ENCODE results near the gene PTS. TPM values are rescaled to one million over a fixed set of nuclear protein-coding genes. Genes with fewer than 3 reads are reported as not detected.

Gene PTS
- total RNA-seq, 2 donors from 2014 or later = 44.2 to 51.8 TPM

DNA sequence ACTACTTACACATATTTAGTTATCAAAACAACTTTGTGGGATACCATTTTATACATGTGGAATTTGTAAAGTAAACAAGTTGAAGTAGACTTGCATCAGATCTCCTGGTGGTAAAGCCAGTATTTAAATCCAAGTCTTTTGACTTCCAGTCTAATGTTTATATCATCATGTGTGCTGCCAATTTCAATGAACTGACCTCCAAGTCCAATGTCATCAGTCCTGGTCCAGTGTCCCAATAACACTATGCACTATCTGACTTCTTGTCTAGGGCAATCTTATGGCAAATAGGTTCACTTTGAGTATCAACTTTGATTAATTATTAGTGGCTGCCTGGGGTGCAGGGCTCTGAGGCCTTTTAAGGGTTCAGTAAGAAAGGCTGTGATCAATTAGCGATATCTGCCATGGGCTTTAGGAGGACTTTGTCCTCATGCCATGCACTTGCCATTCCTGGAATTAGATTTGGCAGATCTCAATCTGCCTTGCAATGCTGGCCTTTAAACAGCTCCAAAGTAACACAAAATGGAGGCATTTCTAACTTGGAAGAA lies 9.6 kb upstream of the PTS start:
- intact Hi-C loops (cut with DNase I) = loop anchor here (5.0 to 10.0 kb wide), 2 partner anchors 1078 to 1266 kb away; no protein-coding TSS in a partner anchor
- DNase-seq (ENCODE audit: low spot score) = no peak

DNA sequence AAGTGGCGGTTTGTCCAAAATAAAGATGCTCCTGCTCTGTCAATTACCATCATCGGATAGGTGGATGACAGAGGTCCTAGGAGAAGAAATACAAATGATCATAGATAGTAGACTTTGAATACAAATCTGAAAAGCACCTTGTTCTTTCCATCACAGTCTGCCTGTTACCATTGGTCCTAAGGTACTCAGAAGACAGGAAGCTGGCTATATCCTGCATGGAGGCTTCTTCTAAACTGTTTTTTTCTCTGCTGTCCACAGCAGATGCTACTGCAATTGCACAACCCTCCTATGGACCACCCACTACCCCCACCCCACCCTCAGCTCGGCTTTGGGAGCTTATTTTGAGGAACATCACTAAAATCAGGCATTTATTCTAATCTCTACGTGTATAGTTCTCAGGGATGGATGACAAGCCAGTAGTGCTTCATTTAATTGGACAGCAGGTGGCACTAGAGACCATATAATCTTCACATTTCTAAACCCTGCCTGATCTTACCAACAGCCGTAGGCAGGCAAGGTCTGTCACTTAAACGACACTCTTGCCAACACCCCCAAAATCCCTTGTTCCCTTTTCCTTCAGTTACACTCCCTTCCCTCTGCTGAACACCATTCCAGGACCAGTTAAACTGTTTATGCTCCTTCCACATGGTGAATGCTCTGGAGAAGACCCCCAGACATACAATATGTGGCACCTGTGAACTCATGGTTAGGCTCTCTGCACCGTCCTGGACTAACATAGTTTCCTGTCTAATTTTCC lies 6.6 kb upstream of the PTS start:
- DNase-seq (ENCODE audit: low spot score) = no peak

DNA sequence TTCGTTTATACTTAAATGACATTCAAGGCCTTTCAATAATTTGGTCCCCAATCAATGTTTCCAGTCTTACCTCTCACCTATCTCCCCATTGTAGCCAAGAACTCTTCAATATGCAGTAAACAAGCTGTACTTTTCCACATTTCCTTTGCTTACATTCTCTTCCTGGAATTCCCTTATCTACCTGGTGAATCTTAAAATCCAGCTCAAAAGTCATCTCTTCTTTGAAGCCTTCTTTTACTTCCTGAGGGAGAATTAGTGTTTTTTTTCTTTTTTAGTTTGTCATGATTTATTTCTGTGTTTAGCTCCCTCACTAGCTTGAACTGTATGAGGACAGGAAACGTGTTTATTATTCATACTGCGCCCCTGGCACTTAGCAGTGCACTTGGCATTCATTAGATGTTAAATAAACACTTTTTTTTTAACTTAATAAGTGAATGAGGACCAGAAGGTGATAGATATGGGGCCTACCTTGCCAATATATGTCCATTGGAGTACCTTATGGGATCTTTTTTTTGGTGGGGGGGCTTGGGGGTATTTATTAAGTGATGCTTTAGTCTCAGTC lies 4.9 kb upstream of the PTS start:
- DNase-seq (ENCODE audit: low spot score) = no peak
- intact Hi-C loops (cut with DNase I) = loop anchor here in 1 of 2 donors (5.0 kb wide), 1 partner anchor 61 kb away; no protein-coding TSS in a partner anchor

More for the DNA sequence above, 6.6 kb upstream of the PTS start:
- intact Hi-C loops (cut with DNase I) = loop anchor here (2.0 to 10.0 kb wide), 4 partner anchors 61 to 1263 kb away; no protein-coding TSS in a partner anchor

GRCh38 chr11:112222303-112222702 lies 3.9 kb upstream of the PTS start:
- no peak for DNase-seq (ENCODE audit: low spot score)
- intact Hi-C loops (cut with DNase I) = loop anchor here in 1 of 2 donors (5.0 kb wide), 1 partner anchor 60 kb away; no protein-coding TSS in a partner anchor

DNA sequence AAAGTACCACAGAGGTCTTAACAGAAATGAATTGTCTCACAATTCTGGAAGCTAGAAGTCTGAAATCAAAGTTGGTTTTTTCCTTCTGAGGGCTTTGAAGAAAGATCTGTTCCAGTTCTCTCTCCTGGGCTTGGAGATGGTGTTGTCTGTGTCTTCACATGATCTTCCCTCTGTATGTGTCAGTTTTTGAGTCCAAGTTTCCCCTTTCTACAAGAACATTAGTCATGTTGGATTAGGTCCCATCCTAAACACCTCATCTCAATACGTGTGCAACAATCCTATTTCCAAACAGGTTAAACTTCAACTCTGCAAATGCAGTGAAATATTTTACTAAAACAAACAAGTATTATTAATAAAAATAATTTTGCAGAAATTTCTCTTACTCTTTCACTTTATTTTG lies 3.1 kb upstream of the PTS start:
- no peak for DNase-seq (ENCODE audit: low spot score)
- intact Hi-C loops (cut with DNase I) = loop anchor here in 1 of 2 donors (5.0 kb wide), 1 partner anchor 59 kb away; no protein-coding TSS in a partner anchor

DNA sequence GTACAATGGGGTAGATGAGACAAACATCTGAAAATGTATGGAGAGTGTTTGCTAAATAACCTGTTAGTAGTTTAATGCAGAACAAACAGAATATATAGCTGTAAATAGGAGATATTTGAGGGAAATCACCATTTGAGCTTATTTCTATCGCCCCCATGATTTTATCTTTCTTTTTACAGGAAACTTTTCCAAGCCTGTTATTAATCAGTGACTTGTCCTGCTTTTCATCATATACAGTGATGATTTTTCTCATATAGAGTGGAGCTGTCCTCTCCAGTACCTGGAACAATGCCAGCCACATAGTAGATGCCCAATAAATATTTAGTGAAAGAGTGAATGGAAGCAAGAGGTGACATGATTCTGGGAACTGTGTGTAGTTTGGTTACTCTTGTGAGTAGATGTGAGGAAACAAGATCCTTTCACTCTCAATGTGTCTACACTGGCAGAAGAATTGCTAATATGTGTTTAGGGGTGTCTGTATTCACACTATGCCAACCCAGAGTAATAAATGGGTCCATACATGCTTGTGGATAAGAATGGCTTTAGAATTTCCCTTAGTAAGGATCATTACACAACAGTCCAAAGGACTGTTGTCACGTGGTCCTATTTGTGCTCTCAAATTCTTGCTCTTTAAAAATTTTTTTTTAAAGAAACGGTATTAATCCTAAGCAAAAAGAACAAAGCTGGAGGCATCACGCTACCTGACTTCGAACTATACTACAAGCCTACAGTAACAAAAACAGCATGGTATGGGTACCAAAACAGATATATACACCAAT lies 2.3 kb upstream of the PTS start:
- no peak for DNase-seq (ENCODE audit: low spot score)
- intact Hi-C loops (cut with DNase I) = loop anchor here in 1 of 2 donors (5.0 kb wide), 1 partner anchor 58 kb away; no protein-coding TSS in a partner anchor

GRCh38 chr11:112225753-112226061 lies 521 bp upstream of the PTS start:
- DNase-seq (ENCODE audit: low spot score) = no peak
- intact Hi-C loops (cut with DNase I) = no loop called here

GRCh38 chr11:112226831-112227401 lies 688 bp downstream of the PTS start:
- intact Hi-C loops (cut with DNase I) = no loop called here
- DNase-seq (ENCODE audit: low spot score) = no peak

DNA sequence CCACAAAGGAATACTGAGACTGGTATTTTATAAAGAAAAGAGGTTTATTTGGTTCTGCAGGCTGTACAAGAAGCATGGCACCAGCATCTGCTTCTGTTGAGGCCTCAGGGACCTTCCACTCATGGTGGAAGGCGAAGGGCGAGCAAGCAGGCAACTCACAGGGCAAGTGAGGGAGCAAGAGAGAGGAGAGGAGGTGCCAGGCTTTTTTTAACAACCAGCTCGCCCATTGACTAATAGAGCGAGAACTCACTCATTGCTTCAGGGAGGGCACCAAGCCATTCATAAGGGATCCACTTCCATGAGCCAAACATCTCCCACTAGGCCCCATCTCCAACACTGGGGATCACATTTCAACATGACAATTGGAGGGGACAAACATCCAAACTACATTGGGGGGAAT lies 1.2 kb downstream of the PTS start:
- DNase-seq (ENCODE audit: low spot score) = no peak
- intact Hi-C loops (cut with DNase I) = no loop called here

DNA sequence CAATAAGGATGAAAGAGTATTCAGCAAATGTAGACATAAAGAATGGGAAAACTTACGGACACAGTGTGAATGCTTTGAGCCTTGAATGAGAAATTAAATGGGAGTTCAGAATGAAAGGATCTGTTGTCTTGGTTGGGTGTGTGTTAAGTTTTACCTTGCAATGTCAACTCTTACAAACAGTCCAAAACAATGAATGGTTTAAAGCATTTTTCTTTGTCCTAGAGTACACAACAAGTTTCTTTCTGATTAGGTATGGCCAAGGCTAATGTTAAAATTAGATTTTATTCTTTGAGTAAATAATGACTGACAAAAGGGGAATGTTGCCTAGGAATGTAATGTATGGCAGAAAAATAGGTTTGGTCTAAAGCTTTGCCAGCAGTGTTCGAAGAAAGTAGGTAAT lies 2.5 kb downstream of the PTS start:
- DNase-seq (ENCODE audit: low spot score) = no peak

GRCh38 chr11:112229159-112229558 lies 2.9 kb downstream of the PTS start:
- intact Hi-C loops (cut with DNase I) = no loop called here
- DNase-seq (ENCODE audit: low spot score) = no peak

More for the DNA sequence above, 2.5 kb downstream of the PTS start:
- intact Hi-C loops (cut with DNase I) = no loop called here

- DNase-seq (ENCODE audit: low spot score) = no peak
- intact Hi-C loops (cut with DNase I) = no loop called here
Measured at GRCh38 chr11:112229746-112230433, 3.7 kb downstream of the PTS start.

GRCh38 chr11:112231952-112232351 lies 5.7 kb downstream of the PTS start:
- intact Hi-C loops (cut with DNase I) = no loop called here
- DNase-seq (ENCODE audit: low spot score) = no peak

DNA sequence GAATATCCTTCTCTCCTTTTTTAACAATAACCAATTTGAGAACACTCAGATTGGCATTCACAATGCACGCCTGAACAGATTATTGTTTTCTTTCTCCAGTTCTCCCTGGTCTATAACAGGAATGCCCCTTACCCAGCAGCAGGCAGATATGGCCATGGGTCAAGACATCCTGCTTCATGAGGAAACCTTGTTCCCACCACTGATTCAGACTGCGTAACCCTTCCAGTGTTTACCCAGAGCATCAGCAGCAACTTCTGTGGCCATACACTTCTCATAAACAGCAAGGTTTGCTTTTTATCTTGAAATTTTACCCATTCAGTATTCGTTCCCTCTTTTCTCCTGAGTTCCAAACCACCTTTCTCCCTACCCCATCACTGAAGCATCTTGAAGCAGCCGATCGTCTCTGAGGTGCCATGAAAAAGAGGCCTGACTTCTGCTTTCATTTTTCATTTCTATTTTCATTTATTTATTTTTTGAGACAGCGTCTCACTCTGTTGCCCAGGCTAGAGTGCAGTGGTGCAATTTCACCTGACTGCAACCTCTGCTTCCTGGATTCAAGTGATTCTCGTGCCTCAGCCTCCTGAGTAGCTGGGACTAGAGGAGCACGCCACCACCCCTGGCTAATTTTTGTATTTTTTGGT lies 9.6 kb downstream of the PTS start:
- intact Hi-C loops (cut with DNase I) = no loop called here
- no peak for DNase-seq (ENCODE audit: low spot score)

DNA sequence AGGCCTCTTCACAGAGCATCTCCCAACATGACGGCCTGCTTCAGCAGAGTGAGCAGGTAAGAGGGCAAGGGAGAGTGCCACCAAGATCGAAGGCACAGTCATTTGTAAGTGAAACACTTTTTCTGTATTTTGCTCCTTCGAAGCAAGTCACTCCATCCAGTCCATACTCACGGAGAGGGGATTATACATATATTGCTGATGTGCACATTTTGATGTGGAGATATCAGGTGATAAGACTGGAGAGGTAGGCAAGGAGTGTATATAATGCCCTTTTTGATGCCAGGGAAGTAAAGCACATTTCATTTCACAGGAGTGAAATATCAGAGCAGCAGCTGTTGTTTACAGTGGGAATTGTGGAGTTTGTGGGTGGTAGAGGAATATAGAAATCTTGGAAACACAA lies 11.2 kb downstream of the PTS start:
- no peak for DNase-seq (ENCODE audit: low spot score)
- intact Hi-C loops (cut with DNase I) = no loop called here

GRCh38 chr11:112238041-112238440 lies 11.8 kb downstream of the PTS start:
- no peak for DNase-seq (ENCODE audit: low spot score)

DNA sequence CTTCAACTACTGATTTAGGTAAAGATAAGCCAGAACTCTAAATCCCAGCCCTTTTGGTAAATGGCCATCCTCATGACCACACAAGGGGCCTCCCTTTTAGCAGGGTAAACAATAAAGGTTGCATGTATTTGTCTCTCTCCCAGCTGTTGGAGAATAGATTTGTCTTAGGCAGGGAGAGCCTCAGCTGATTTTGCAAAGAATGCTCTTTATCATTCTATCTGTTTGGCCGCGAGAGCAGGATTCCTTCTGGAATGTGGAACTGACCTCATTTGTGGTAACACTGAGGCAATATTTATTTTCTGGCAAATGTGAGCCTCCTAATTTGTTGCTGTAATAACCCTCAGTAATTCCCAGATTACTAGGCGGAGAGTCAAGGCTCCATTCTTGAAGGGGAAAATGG lies 15.3 kb downstream of the PTS start:
- intact Hi-C loops (cut with DNase I) = no loop called here
- DNase-seq (ENCODE audit: low spot score) = no peak

More at GRCh38 chr11:112238041-112238440, 11.8 kb downstream of the PTS start:
- intact Hi-C loops (cut with DNase I) = no loop called here

GRCh38 chr11:112247201-112247600 lies 21.0 kb downstream of the PTS start:
- DNase-seq (ENCODE audit: low spot score) = no peak
- intact Hi-C loops (cut with DNase I) = no loop called here
